GM19372 (cell line): ENCODE measurements around the gene CNGA3.

ENCODE experiments used
- ATAC-seq: cut with Tn5 transposase; IDR thresholded peaks from one replicate; pipeline ENCODE4 v1.9.1; 2021; ENCODE audit warnings: mild to moderate bottlenecking, low read depth, moderate library complexity; ENCODE audit not compliant: unreplicated experiment

Gene CNGA3

DNA sequence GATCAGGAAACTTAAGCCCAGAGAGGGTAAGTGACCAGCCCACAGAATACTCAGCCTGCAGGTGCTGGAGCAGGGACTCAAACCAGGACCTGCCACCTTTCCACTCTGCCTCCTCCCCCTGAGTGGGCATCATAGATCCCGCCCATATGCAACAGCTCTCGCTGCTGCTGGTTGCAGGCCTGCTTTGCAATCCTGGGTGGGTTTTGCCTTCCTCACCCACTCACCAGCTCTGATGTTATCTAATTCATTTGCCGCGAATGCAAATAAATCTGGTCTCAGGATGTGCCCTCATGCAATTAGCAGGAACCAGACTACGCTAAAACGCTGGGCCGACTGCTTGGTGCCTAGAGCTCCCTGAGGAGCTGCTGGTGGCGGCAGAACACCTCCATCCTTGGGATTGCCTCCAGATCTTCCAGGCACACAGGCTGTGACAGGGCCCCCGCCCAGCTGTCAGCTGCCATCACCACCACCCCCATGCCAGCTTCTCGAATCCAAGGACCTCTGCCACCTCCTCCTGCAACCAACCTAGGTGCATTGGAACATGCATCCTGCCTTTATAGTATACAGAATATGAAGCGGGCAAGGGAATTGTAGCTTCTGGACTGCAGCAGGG is 28.8 kb downstream of the CNGA3 start:
- no peak for ATAC-seq

- ATAC-seq: no peak
Measured at GRCh38 chr2:98376301-98376910, 30.1 kb downstream of the CNGA3 start.

GRCh38 chr2:98376996-98377395 is 30.7 kb downstream of the CNGA3 start:
- no peak for ATAC-seq

DNA sequence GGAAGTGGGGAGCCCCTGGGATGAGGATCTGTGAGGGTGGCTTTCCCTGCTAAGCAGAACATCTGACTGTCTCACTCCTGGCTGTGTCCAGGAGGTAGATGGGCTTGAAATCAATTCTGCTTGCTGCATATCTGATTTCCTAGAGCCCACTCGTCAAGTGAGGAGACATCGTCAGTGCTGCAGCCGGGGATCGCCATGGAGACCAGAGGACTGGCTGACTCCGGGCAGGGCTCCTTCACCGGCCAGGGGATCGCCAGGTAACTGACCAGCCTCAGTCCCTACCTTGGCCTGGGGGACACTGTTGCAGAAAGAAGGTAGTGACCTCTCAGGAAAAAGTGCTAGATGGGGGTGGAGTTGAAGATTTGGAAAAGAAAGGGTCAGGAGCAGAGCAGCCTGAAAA is 31.3 kb downstream of the CNGA3 start:
- ATAC-seq: no peak

GRCh38 chr2:98378196-98378595 is 31.9 kb downstream of the CNGA3 start:
- ATAC-seq: no peak

DNA sequence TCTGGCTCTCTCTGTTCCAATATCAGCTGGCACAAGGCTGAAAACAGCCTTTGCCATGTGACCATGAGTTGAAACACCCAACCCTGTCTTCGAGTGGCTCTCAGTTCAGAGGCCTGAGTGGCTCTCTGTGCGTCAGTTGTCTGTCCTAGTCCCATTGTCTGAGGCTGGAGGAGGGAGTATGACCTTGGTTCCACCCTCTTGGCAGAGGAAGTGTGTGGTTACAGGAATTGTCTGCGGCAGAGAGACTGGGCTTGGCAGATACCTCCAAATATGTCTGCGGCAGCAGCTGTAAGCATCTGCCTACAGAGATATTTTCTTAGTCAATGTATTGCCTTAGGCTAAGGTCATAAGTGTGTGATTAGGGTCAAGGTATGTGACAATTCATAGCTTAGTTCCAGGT is 32.6 kb downstream of the CNGA3 start:
- ATAC-seq: no peak

GRCh38 chr2:98379311-98380202 is 33.3 kb downstream of the CNGA3 start:
- no peak for ATAC-seq

DNA sequence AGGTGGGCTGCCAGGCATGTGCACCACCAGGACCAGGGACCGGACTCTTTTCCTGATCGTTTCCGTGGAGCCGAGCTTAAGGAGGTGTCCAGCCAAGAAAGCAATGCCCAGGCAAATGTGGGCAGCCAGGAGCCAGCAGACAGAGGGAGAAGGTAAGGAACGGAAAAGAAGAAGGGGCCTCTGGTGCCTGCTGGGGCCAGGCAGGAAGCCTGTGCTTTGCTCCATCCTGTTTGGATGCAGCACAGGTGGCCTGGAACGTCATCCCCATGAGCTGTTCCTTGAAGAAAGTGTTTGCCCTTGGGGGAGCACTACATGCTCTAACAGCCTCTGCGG is 33.9 kb downstream of the CNGA3 start:
- no peak for ATAC-seq

- no peak for ATAC-seq
Measured at GRCh38 chr2:98381494-98381893, 35.2 kb downstream of the CNGA3 start.

- no peak for ATAC-seq
Measured at GRCh38 chr2:98382086-98382485, 35.8 kb downstream of the CNGA3 start.

DNA sequence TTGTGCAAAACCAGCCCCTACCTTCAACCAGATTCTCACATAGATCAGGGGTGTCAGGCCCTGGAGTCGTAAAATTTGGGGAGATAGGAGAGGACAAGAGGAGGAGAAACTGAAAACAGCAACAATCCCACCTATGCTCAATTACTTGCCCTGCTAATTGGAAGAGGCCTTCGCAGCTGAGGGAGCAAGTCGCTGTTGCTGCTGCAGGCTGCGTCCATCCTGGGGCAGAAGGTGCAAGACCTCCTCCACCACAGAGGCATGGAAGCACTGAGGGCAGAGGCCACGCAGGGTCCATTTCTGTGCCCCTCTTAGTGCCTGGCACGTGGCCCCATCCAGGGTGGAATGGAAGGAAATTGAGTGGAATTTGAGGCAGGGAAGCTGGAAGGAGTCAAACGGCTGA is 36.5 kb downstream of the CNGA3 start:
- no peak for ATAC-seq

GRCh38 chr2:98383166-98383565 is 36.9 kb downstream of the CNGA3 start:
- ATAC-seq: no peak

DNA sequence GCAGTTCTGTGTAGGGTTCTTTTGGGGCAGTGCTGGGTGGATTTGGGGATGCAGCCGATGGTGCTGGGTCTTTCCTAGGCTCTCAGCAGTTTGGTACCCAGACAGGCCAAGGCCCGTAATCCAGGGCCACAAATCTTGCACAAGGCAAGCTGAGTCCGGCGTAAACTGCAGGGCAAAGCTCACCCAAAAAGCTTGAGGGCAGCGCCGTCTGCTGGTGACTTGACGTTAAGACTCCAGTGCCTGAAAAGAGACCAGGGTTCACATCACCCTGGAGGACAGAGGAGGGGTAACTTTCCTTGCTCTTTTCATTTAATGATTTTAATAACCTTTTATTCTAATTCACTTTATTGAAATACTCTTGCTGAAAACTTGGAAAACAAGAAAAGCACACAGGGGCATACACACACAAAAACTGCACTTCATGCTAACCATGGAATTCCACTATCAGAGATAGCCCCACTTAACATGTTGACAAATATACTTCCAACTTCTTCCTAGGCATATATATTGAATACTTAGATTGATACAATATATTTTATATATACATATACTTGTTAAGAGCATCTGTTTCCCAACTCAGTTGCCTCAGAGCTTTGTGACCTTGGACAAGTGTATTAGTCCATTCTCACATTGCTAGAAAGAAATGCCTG is 38.9 kb downstream of the CNGA3 start:
- no peak for ATAC-seq

GRCh38 chr2:98387478-98387877 is 41.2 kb downstream of the CNGA3 start:
- ATAC-seq: no peak

- ATAC-seq: no peak
Measured at GRCh38 chr2:98388081-98388480, 41.8 kb downstream of the CNGA3 start.

DNA sequence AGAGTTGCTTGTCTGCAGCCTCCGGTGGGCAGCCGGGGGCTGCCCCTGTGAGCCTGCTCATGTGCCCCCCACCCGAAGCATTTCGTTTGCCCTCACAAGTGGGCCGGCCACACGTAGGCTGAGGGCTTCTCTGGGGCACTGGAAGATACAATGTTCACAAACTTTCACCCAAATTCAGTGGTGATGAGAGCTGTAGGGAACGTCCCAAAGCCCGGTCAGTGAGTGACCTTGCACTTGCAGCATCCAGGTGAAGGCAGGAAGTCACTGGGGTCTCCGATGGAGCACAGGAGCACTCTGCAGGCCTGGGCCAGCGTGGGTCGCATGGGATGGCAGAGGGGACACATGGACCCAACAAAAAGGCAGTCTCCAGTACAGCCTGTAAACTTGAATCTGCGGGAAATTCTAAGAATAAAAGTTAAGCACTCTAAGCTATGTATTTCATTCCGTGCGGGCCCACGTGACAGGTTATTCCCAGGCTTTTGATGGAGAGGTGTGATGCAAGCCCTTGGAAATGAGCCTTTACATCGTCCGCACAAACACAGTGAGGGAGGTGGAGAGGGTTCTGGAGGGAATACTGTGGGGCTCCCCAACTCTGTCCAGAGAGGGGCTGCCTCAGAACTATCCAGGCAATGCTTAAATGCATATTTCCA is 42.5 kb downstream of the CNGA3 start:
- ATAC-seq: no peak

- ATAC-seq: no peak
Measured at GRCh38 chr2:98389251-98389605, 43.0 kb downstream of the CNGA3 start.

GRCh38 chr2:98390571-98391476 is 44.6 kb downstream of the CNGA3 start:
- ATAC-seq: no peak

GRCh38 chr2:98391581-98392270 is 45.5 kb downstream of the CNGA3 start:
- ATAC-seq: no peak
